NCI-H2107 treated with DMSO at 0.1 percent for 48 hours (cell line): ENCODE measurements around the gene ACTR8.
A peak's percentile ranks its signal among the peaks of the same experiment; 100 is the strongest.

Source experiments
- DNase-seq: peaks from one replicate; lab custom pipeline; 2025; ENCODE audit not compliant: unreplicated experiment; lab: John Stamatoyannopoulos, UW

ACTR8 gene

GRCh38 chr3:53836084-53836872 is 45.7 kb downstream of the ACTR8 start:
- no peak for DNase-seq

GRCh38 chr3:53835257-53835656 is 46.7 kb downstream of the ACTR8 start:
- DNase-seq, result no peak

- DNase-seq, result no peak
Observed at GRCh38 chr3:53834429-53835095, 47.4 kb downstream of the ACTR8 start.

GRCh38 chr3:53833700-53834099 is 48.3 kb downstream of the ACTR8 start:
- DNase-seq, result no peak

GRCh38 chr3:53833053-53833645 is 48.8 kb downstream of the ACTR8 start:
- DNase-seq, result no peak

GRCh38 chr3:53830944-53831343 is 51.0 kb downstream of the ACTR8 start:
- no peak for DNase-seq

GRCh38 chr3:53829605-53830004 is 52.3 kb downstream of the ACTR8 start:
- no peak for DNase-seq

GRCh38 chr3:53828581-53828980 is 53.4 kb downstream of the ACTR8 start:
- no peak for DNase-seq

- DNase-seq, result no peak
Observed at GRCh38 chr3:53826048-53826447, 55.9 kb downstream of the ACTR8 start.

- DNase-seq, result no peak
Observed at GRCh38 chr3:53824795-53825194, 57.2 kb downstream of the ACTR8 start.

- DNase-seq, result no peak
Observed at GRCh38 chr3:53823956-53824657, 57.8 kb downstream of the ACTR8 start.

- DNase-seq, result no peak
Observed at GRCh38 chr3:53823026-53823955, 58.7 kb downstream of the ACTR8 start.

GRCh38 chr3:53822331-53822741 is 59.6 kb downstream of the ACTR8 start:
- no peak for DNase-seq

- DNase-seq, result peak; percentile 73
Observed at GRCh38 chr3:53821631-53822121, 60.3 kb downstream of the ACTR8 start.

GRCh38 chr3:53820756-53821580 is 61.0 kb downstream of the ACTR8 start:
- DNase-seq, result no peak

GRCh38 chr3:53820084-53820483 is 61.9 kb downstream of the ACTR8 start:
- no peak for DNase-seq

- DNase-seq, result no peak
Observed at GRCh38 chr3:53819163-53819868, 62.6 kb downstream of the ACTR8 start.

- no peak for DNase-seq
Observed at GRCh38 chr3:53818221-53819162, 63.5 kb downstream of the ACTR8 start.
